ENCODE results near the gene CHST15.

GRCh38 chr10:124003070-124003419 is 90.4 kb downstream of the CHST15 start:
- TF ChIP-seq GATA2 (IDR thresholded peaks at IDR 0.05; ENCODE audit: low read depth, low read length) (no peak), GATA3 (IDR thresholded peaks at IDR 0.05; ENCODE audit: low read depth, low read length) (no peak)
